PC-3 (cell line): Measurements from ENCODE around the gene KAT2B.

Experiments used
- CTCF ChIP-seq: fragments of 300-600 bp; sonication (generic); conservative IDR thresholded peaks from 2 replicates; pipeline ENCODE4 v1.5.1; 2017; ENCODE audit warnings: antibody characterized with exemption, low read depth, mild to moderate bottlenecking, low read length
- EZH2 ChIP-seq: fragments of 300-600 bp; sonication (generic); IDR thresholded peaks from one replicate; pipeline ENCODE4 v1.6.1; 2017; ENCODE audit warnings: antibody characterized with exemption, mild to moderate bottlenecking, low read length; ENCODE audit not compliant: unreplicated experiment
- EZH2phosphoT487 ChIP-seq: fragments of 300-600 bp; sonication (generic); IDR thresholded peaks from 2 replicates; pipeline ENCODE4 v1.6.1; 2018; ENCODE audit warnings: mild to moderate bottlenecking, antibody characterized with exemption, low read length, borderline replicate concordance

- TF ChIP-seq EZH2 (no peak), CTCF (no peak), EZH2phosphoT487 (no peak)
Observed at GRCh38 chr3:20108869-20109268, 68.6 kb downstream of the KAT2B start.
